HG03025 (cell line): Measurements from ENCODE around the gene MYLK.

Experiments used
- ATAC-seq: cut with Tn5 transposase; IDR thresholded peaks from one replicate; pipeline ENCODE4 v1.9.1; 2021; ENCODE audit warnings: mild to moderate bottlenecking, moderate library complexity; ENCODE audit not compliant: unreplicated experiment, low FRiP score

MYLK gene

DNA sequence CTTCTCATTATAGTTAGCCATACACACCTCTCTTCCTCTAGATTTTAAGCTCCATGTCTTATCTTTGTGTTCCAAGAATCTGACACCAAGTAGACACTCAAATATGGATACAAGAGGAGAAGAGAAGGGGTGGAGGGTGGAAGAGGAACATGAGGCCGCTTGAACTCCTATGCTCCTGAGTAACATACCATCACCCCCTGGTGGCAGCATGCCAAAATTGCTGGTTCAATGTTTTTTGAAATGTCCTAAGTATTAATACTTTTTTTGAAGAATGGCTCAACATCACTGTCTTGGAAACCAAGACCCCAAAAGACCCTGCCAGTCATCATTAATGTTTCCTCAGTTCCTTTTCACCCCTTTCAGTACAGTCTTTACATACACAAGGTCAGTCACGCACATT, 227.4 kb downstream of the MYLK start:
- ATAC-seq = no peak

- no peak for ATAC-seq
These were observed 227.9 kb downstream of the MYLK start for GRCh38 chr3:123656274-123656673.

- ATAC-seq = no peak
These were observed 228.7 kb downstream of the MYLK start for GRCh38 chr3:123655400-123655799.

DNA sequence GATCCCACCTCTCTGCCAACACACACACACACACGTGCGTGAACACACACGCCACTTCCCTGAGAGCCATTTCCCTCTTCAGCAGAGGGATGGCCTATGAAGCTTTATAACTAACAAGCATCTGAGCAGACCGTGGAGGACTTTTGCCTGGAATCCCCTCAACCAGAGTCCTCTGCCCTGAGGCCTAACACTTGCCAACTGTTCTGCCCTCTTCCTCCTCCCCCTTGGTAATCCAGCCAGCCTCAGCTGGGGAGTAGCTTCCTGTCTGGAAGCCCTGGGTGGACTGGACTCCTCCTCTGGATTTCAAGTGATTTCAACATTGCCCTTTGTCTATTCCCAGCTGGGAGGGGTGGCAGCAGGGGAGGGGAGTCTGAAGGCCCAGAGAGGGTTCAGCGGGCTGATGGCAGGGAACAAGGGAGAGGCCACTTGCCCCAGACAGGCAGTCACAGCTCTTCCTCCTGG, 230.9 kb downstream of the MYLK start:
- no peak for ATAC-seq

GRCh38 chr3:123652342-123652984, 231.7 kb downstream of the MYLK start:
- ATAC-seq = peak; percentile 59

DNA sequence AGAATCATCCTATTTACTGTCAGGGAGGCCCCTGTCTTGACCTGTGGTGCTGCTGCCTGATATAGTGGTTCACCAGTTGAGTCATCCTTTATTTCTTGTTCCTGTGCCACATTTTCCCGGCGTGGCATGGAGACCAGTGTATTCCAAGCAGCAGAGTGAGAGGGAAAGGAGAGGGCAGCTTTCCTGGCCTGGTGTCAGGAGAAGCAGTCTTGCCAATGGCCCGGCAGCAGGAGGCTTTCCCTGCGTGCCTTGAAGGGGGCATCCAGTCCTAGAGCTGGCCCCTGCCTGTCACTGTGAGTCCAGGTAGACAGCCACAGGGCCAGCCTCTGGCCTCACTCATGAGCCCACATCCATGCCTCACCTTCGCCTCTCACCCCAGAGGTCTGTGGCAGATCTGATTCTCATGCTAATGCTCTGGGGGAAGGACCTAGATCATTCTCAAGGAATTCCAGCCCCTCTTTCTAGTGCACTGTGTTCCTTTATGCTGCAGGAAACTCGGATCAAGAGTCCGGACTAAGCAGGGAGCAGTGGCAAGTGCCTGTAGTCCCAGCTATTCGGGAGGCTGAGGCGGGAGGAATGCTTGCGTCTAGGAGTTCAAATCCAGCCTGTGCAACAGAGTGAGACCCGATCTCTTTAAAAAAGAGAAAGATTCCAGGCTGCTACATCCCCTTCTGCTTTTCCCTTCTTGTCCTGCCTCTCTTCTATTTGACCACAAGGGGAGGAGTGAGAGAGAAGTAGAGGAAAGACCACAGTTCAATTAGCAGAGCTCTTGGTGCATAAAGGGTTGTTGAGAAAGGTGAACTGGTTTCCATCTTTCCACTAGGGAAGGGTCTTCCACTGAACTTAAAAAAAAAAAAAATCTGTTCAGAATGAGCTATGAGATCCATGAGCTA, 232.4 kb downstream of the MYLK start:
- ATAC-seq = no peak

DNA sequence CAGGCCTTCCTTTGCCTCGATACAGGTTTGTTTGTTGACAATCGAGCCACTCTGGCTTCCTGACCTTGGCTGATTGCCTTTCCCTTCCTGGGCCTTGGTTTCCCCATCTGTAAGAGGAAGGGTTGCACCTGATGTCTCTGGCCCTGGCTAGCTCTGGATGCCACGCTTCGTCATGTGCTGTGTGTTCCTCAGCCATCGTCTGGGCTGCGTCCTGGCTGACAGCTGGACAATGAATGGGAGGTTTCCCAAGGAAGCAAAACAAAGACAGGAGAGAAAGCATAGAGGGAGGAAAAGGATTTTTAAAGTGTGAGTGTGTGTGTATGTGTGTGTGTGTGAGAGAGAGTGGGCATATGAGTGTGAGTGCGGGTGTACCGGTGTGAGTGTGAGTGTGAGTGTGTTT, 234.0 kb downstream of the MYLK start:
- ATAC-seq = no peak

DNA sequence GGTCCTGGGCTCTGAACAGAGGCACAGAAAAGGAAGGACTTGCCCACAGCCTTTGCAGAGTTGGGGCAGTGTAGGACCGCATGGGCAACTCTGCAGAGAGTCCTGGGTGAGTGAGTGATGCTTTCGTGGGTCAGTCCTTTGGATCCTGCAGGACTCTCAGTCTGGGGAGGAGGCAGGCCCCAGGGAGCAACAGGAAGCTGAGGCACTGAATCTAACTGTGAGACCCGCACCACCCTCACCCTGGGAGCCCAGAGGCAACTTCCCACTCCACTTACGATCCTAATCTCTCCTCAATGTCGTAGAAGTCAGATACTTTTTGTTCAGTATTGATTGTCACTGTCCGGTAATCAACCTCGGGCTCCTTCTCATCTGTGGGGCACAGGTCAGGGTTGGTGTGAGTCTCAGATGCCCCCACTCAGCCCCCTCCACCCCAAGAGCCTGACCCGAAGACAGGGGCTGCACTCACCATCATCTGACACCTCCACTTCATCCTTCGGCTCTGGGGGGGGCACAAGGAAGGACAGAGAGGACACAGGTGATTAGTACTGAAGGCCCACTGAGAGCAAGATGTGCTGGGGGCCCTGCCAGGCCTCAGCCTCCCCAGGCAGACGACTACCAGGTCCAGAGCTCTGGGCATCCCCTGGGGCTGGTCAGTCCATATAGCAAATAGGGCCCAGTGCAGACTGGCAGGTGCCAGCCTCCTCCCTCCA, 235.3 kb downstream of the MYLK start:
- ATAC-seq = no peak

DNA sequence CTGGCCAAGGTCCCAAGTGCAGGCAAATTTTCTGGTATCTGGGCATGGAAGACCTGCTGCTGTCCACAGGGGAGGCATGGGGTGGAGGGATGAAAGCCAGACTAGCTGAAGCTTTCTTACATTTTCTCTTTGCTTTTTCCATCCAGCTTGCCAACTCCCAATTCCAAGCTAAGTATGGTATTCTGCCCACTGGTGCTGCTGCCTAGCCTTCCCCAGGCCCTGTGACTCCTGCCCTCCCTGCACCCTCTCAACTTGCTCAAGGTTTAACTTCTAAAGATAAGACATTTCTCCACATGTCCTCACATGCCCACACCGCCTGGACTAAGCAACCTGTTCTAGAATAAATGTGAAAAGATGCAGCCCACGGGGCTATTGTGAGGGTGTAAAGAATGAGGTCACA, 239.8 kb downstream of the MYLK start:
- ATAC-seq = no peak

GRCh38 chr3:123642957-123643330, 241.2 kb downstream of the MYLK start:
- no peak for ATAC-seq

DNA sequence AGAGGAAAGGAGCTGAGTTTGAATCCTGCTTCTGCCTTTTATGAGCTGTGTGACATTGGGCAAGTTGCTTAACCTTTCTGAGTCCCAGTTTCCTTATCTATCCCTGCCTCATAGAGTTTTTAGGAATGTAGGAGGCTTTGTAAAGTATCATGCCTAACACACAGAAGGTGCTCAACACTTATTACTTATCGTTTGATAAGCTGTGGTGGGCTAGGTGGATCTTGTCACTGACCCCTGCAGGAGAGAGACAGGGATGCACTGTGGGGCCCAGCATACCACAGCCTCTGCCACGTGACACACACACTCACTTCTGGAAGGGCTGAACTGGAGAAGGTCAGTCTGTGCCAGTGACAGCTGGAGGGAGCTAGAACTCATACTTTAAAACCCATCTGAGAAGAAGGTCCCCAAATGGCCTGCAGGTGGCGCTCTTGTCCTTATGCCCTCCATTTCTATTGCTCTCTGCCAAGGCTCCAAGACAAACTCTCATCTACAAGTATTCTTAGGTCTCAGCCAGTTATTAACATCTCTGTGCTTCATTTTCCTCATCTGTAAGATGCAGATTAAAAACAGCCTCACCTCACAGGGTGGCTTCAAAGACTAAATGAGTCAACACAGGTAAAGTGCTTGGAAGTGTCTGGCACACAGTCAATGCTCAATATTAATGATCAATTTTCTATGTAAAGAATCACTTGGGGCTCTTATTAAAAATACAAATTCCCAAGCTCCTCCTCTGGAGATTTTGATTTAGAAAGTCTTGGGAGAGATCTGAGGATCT, 241.8 kb downstream of the MYLK start:
- ATAC-seq = peak; percentile 66

GRCh38 chr3:123641505-123641904, 242.6 kb downstream of the MYLK start:
- ATAC-seq = no peak

DNA sequence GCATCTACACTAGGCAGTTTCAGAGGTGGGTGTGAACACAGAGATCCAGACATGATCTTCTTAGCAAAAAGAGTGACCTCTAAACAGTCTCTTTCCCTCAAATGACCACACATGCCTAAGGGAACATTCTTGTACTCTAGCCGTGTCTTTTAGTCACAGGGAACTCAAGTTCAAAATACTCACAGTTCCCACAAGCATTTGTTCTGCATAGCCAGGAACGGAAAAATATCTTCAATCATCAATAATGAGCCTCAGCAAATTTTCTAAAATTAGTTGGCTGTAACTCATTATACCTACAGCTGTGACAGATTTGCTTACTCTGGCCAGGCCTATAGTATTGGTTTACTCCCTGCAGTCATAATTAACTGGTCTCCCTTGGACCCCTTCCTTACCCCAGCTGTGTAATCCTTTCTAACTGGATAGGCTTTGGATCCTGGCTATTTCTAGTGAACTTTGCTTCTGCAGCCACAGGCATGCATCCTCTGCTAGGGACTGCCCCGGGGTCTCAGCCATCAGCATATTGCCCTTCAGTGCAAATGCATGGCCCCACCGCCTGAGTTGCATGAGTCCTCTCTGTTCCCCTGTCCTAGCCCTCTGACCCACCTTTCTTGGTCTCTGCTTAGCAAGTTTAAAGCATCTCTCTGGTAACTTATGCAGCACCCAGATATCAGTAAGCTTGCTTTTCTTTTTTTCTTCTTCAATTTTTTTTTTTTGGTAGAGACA, 243.2 kb downstream of the MYLK start:
- no peak for ATAC-seq

GRCh38 chr3:123640311-123640710, 243.8 kb downstream of the MYLK start:
- no peak for ATAC-seq

DNA sequence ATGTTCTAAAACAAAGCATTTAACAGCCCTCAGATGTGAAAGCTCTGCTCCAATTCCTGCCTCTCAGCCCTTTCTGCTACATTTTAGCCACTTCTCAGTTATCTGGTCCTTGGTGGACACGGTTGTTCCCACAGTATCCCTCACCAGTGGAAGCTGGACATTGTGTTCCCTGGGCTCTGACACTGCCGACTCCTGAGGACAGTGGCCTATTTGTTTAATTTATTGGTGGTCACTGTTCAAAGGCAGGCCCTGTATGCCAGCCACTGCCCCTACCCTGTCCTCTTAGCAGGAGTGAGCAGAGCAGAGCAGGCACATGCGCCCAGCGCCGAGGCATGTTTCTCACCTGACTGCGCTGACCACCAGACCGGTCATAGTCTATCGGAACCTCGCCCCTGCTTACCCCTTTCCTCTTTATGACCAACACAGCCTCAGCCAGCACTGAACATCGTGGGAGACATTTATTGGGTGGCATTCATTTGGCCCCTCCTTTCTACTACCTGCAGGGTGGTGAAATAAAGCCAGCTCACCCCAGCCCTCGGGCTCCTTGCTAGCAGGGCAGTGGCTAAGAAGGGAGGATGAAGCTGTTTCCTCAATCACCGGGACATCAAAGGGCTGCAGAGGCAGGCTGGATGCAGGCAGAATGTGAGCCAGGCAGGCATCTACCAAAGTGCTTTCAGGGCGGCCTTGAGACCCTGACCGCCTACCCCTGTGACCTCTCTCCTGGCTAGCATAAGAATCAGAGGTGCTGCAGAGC, 245.0 kb downstream of the MYLK start:
- no peak for ATAC-seq

DNA sequence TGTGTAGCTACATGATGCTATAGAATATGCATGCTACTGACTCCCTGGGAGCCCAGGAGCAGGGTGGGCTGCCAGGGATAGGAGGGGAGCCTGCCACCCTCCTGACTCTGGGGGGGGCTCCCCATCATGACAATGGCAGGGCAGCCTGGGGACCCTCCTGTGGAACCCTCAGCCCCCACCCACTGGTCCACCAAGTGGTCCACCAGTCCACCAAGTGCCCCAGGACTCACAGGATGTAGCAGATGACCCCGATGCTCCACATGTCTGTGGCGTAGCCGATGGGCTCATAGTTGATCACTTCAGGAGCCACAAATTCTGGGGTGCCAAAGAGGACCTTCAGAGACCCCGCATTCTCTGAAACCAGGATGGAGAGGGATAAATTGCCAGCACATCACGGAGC, 246.3 kb downstream of the MYLK start:
- no peak for ATAC-seq

- ATAC-seq = no peak
These were observed 247.0 kb downstream of the MYLK start for GRCh38 chr3:123637131-123637530.

DNA sequence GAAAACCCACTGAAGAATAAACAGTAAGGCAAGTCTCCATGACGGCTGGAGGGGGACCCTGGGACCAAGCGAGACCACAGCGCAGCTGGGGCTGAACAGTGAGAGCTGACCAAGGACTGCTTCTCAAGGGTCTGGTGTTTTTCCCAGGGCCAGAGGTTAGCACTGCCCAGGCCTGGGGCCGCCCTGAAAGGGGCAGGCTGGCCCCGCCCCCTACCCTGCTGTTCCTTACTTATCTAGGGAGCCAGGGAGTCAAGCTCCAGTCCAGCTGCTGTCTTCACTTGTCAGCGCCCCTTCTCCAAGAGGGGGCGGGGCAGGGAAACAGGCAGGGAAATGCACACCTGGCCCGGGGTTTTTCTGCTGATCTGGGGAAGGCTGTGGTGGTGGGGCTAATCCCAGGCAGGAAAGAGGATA, 247.7 kb downstream of the MYLK start:
- no peak for ATAC-seq

GRCh38 chr3:123635717-123636116, 248.4 kb downstream of the MYLK start:
- no peak for ATAC-seq
